ENCODE data around the gene DRAP1.
"Not testable (repeated sequence)": the region's sequence is repeated elsewhere in the genome, so short reads cannot be mapped to it uniquely, and the experiment has no call there.

Gene DRAP1

DNA sequence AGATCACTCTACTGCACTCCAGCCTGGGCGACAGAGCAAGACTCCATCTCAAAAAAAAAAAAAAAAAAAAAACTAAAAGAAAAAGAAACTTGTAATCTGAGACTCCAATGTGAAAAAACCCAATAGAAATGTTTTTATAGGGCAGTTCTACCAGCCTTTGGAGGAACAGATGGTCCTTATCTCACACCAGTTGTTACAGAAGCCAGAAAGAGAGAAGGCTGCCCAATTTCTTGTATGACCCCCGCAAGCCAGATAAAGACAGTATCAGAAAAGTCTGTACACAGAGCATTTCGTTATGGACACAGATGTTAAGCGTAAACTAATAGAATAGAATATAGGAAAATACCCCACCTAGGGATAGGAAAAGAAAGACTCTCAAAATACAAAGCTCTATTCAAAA is 14.8 kb downstream of the DRAP1 start:
- DNase-seq: no peak

DNA sequence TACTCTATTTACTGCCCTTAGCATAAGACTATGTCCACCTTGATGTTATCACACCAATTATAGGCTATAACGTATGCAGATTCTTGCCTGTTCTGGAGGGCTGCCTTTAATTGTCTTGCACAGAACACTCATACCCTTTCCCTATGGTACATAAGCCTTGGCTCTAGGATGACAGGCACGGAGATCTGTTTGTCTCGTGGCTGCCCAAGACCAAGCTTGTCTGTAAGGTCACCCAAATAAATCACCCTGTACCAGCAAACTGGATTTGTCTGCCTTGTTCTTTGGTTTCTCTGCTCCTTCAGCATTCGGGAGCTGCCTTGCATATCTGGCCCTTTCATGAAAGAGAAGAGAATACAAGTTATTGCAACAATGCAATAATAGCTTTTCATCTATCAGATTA is 18.5 kb downstream of the DRAP1 start:
- no peak for DNase-seq

DNA sequence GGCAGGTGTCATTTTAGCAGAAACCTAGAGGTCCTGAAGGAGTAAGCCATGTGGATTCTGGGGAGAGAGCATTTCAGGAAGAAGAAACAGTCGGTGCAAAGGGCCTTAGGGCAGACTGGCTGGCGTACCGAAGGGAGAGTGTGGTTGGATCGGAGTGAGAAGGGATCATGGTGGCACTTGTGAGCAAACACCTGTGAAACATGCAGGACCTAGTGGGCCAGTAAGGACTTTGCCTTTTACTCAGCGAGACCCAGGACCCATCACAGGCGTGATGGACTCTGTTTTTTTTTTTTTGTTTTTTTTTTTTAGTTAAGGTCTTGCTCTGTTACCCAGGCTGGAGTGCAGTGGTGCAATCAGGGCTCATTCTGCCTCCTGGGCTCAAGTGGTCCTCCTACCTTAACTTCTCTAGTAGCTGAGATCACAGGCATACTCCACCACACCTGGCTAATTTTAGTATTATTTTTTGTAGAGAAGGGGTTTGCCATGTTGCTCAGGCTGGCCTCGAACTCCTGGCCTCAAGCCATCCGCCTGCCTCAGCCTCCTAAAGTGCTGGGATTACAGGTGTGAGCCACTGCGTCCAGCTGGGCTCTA is 22.6 kb downstream of the DRAP1 start:
- DNase-seq: no peak

DNA sequence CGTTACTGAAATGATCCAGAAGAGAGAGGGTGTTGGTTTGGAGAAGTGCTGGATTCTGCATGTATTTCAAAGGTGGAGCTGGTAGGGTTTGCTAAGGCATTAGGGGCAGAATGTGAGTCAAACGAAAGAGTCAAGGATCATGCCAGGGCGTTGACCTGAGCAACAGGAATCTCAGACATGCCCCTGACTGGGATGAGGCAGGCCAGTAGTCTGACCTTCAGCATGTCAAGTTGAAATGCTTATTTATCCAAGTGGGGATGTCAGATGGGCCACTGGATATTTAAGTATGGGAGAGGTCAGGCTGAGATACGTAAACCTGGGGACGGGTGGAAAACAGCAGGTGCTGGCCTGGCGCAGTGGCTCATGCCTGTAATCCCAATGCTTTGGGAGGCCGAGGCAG is 23.3 kb downstream of the DRAP1 start:
- DNase-seq: no peak

DNA sequence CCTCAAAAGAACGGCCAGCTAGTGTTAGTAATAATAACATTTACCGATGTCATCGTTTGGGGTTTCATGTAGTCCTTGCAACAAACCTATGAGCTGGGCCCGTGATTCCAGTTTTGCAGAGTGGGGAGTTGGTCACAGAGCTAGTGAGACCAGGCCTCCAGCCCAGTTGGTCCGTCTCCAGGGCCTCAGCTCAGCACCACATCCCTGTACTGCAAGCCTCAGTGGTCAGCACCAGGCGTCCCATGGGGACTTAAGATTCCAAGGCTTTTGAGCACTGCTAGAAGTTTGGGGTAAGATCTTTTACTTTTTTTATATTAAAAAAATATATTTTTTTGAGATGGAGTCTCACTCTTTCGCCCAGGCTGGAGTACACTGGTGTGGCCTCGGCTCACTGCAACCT is 25.0 kb downstream of the DRAP1 start:
- DNase-seq: no peak

DNA sequence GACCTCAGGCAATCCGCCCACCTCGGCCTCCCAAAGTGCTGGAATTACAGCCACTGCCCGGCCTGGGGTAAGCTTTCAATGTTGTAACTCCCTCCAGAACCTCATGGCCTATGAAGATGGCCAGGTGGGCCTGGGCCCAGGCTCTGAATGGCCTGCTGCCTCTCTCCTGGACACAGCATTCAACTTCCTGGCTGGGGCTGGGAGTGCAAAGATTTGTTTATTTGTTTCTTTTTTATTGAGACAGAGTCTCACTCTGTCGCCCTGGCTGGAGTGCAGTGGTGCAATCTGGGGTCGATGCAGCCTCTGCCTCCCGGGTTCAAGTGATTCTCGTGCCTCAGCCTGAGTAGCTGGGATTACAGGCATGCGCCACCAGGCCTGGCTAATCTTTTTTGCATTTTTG is 25.5 kb downstream of the DRAP1 start:
- no peak for DNase-seq

DNA sequence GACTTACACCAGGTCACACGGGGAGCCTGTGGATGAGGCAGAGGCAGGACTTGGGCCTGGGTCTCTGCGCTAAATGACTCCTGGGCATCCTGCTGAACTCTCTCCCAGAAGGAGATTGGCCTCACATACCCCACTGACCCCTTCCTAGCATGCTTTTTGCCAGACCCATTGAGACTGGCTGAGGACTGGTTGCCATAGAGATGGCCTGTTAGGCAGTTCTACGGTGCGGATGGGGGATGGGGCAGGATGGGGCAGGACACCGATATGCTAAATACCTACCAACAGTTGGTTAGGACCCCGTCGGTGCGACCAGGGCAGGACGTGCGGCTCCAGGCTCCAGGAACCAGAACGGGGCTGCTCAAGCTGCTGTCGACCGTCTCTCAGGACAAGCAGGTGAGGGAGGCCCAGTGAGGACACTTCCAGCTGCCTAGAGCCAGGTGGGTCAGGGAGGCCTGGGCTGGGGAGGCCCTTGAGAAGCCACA is 26.2 kb downstream of the DRAP1 start, which contains the start of gene TSGA10IP:
TSGA10IP (plus strand) TSS at position 51 of the 482 bp plus-strand sequence; CDS start at position 247, 196 bp downstream.
- no peak for DNase-seq

DNA sequence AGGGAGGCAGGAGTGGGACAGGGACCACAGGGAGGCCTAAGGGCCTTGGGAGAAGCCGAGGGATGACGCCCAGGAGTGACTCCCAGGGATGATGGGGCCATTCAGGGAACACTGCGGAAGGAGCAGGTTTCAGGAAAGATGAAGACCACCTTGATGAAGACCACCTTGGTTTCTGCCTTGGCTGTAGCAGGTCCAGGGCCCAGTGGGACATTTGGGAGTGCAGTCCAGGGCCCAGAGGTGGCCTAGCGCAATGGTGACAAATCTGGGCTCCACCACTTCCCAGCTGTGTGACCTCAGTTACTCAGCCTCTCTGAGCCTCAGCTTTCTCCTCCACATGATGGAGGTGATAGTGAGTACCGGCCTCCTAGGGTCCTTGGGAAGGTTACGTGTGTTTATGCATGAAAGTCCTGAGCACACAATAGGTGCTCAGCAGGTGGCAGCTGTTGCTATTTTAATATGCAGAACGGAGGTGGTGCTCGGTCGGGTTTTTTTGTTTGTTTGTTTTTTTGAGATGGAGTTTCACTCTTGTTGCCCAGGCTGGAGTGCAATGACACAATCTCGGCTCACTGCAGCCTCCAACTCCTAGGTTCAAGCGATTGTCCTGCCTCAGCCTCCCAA is 26.8 kb downstream of the DRAP1 start:
- no peak for DNase-seq

DNA sequence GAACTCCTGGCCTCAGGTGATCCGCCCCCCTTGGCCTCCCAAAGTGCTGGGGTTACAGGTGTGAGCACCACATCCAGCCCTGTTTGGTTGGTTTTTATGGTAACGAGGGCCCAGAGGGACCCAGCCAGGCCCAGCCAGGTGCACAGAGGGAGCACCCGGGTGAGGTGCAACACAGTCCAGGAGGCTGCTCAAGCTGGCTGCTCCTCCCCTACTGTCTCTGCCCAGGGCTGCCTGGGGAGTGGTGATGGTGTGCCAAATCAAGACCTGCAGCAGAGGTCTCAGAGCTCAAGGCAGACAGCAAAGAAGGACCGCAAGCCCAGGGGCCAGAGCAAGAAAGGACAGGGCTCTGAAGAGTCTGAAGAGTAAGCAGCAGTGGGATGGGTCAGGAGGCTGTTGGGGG is 27.4 kb downstream of the DRAP1 start:
- DNase-seq: no peak

DNA sequence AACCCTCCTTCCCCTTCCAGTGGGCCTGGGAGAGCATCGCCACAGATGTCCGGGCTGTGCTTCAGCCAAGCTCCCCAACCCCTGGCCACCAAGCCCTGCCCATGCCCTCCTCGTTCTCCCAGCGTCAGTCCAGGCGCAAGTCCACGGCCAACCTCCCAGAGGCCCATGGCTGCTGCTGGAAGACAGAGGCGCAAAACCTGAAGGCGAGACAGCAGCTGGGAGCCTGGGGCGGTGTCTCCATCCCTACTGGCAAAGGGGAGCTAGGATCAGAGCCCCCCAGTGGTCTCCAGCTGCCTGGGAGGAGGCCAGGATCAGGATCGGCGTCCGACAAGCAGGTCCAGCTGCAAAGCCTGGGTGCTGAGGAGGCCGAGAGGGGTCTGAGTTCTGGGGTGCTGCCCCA is 27.9 kb downstream of the DRAP1 start:
- no peak for DNase-seq

DNA sequence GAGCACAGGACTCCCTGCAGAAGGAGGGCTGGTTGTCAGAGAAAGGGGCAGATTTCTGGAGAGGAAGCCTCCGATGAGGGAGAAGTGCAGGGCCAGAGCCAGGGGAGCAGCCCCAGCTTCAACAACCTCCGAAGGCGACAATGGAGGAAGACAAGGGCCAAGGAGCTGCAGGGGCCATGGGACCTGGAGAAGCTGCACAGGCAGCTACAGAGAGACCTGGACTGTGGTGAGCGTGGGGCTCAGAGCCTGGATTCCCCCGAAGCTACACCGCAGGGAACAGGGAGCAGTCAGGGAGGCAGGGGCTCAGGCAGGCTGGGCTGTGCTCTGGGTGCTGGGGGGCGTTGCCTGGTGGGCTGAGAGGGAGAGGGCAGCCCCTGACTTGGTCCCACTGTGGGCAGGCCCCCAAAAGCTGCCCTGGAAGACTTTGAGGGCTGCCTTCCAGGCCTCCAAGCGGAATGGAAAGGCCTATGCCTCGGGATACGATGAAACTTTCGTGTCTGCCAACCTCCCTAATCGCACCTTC is 28.4 kb downstream of the DRAP1 start:
- DNase-seq: no peak

DNA sequence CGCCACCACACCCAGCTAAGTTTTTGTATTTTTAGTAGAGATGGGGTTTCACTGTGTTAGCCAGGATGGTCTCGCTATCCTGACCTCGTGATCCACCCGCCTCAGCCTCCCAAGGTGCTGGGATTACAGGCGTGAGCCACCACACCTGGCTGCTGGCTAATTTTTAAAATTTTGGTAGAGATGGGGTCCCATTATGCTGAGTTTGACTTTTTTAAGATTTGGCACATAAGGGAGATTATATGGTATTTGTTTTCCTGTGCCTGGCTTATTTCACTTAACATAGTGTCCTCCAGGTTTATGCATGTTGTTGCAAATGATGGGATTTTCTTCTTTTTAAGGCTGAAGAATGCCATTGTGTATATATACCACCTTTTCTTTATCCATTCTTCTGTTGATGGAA is 31.5 kb downstream of the DRAP1 start:
- not testable (repeated sequence) for DNase-seq

DNA sequence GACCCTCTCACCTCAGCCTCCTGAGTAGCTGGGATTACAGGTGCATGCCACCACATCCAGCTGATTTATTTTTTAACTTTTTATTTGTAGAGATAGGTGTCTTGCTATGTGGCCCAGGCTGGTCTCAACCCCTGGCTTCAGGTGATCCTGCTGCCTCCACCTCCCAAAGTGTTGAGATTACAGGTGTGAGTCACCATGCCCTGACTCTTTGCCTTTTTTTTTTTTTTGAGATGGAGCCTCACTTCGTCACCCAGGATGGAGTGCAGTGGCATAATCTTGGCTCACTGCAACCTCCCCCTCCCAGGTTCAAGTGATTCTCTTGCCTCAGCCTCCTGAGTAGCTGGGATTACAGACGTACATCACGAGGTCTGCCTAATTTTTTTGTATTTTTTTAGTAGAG is 32.4 kb downstream of the DRAP1 start:
- DNase-seq: not testable (repeated sequence)

DNA sequence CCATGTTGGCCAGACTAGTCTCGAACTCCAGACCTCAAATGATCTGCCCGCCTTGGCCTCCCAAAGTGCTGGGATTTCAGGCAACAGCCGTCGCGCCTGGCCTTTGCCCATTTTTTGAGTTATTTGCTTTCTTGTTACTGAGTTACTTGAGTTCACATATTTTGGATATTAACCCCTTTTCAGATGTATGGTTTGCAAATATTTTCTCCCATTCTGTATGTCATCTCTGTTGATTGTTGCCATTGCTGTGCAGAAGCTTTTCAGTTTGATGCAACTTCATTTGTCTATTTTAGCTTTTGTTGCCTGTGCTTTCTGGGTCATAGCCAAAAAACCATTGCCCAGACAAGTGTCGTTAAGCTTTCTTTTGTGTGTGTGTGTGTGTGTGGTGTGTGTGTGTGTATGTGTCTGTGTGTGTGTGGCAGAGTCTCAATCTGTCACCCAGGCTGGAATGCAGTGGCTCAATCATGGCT is 32.9 kb downstream of the DRAP1 start:
- DNase-seq: no peak

DNA sequence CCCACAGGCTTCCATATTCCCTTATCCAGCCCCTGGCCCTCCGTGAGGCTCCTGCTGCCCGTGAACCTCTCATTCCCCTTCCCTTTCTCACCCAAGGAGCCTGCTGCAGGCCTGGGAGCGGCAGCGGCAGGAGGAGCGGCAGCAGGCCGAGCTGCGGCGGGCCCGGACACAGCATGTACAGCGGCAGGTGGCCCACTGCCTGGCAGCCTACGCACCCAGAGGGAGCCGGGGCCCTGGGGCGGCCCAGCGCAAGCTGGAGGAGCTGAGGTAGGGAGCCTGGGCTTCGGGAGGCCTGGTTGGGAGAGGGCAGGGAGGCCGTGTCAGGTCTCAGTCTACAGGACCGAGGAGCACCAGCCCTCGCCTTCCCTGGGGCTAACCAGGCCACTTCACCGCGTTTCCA is 34.2 kb downstream of the DRAP1 start:
- DNase-seq: no peak

DNA sequence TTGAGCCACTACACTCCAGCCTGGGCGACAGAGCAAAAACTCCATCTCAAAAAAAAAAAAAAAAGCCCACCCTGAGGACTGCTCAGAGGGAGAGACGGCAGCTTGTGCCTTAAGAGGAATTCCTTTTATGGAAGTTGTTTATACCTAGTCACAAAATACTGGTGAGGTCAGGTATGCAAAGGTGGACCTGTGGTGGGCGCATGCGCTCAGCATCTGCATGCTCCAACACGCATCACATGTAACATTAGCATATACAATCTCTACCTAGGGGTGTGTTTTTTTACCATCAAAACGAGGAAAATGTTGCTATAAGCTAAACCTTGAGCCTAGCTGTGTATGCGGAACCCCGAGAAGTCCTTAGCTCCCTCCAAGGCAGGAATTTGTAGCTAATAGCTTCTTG is 35.5 kb downstream of the DRAP1 start:
- no peak for DNase-seq

DNA sequence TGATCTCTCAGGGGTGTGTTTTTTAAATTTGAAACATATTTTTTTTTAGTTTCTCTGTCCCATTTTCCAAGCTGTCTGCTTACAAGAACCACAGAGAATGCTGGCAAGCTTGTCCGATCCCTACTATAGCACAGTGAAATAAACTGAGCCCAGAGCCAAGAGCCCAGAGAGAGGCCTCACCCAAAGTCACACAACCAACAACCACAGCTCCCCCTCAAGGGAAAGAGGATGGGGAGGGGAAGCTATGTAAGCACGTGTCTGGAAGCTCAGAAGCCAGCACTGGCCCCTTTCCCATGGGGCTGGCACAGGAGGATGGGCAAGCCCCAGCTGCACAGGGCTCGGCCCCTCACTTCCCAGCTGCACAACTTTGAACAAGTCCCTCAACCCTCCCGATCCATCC is 39.1 kb downstream of the DRAP1 start:
- DNase-seq: no peak

DNA sequence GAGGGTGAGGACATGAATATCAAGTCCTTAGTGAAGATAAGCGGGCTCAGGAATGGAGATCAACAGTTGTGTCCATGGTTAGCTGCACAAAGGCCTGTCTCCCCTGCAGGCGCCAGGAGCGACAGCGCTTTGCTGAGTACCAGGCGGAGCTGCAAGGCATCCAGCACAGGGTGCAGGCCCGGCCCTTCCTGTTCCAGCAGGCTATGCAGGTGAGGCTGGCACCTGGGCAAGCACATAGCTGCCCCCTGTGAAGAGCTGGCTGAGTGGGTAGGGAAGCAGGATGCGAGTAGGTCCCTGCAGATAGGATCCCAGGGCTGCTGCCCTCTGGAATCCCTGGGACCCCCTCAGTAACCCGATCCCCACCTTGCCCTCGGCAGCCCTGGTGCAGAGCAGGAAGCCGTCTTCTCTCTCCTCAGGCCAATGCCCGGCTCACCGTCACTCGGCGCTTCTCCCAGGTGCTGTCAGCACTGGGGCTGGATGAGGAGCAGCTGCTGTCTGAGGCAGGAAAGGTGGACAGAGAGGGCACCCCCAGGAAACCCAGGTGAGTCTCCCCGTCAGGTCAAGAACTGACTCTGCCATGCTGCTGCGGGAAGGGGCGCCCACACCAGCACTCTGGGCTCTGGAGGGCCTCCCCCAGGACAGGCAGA is 39.7 kb downstream of the DRAP1 start:
- DNase-seq: no peak

DNA sequence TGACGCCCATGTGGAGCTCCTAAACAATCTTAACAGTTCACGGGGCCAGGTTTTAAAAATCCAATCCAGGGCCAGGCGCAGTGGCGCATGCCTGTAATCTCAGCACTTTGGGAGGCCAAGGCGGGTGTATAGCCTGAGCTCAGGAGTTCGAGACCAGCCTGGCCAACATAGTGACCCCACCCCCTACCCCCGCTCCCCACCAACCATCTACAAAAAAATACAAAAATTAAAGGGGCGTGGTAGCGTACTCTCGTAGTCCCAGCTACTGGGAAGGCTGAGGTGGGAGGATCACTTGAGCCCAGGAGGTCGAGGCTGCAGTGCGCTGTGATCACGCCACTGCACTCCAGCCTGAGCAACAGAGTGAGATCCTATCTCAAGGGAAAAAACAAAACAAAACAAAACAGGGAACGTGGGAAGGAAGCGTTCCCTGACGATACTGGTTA is 41.6 kb downstream of the DRAP1 start:
- DNase-seq: no peak

DNA sequence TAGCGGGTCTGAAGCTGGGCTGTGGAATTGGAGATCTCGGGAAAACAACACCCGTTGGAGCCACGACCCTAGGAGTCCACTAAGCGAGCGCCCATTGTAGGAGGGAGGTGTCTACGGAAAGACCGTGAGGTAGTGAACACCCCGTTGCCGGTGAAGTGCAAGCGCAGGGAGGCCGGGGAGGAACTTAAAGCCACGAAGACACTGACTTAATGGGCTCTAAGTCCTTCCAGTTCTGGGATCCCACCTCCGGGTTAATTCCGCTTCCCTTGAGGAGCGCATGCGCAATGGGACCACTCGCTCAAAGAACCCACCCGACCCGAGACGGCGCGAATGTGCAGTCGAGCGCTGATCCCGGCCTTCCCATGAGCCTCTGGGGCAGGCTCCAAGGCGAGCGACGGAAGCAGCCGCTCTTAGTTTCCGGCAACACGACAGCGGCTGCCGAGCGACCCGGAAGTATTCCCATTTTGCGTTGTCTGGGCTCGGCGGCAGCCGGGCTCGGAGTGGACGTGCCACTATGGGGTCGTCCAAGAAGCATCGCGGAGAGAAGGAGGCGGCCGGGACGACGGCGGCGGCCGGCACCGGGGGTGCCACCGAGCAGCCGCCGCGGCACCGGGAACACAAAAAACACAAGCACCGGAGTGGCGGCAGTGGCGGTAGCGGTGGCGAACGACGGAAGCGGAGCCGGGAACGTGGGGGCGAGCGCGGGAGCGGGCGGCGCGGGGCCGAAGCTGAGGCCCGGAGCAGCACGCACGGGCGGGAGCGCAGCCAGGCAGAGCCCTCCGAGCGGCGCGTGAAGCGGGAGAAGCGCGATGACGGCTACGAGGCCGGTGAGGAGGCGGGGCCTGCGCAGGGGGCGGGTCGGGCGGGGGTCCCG is 42.3 kb downstream of the DRAP1 start, which contains the start of gene SART1:
SART1 (plus strand) TSS at position 468 of the 874 bp plus-strand sequence; CDS start at position 515, 47 bp downstream.
- peak; percentile 82 for DNase-seq

DNA sequence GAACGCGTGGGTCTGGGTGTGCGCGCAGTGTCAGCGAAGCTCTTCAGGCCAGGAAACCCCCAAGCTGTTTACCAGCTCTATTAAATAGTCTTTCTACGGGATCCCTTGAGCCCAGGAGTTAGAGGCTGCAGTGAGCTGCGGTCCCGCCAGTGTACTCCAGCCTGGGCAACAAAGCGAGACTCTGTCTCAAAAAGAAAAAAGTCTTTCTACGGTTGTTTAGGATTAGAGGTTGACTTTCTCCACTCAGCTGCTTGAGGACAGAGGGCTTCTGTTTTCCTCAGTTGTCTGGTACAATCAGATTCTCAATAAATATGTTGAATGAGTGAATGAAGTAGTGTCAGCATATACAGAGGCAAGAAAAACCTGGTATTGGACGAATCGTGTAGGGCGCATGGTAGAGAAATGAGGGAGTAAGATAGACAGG is 42.9 kb downstream of the DRAP1 start:
- DNase-seq: no peak

DNA sequence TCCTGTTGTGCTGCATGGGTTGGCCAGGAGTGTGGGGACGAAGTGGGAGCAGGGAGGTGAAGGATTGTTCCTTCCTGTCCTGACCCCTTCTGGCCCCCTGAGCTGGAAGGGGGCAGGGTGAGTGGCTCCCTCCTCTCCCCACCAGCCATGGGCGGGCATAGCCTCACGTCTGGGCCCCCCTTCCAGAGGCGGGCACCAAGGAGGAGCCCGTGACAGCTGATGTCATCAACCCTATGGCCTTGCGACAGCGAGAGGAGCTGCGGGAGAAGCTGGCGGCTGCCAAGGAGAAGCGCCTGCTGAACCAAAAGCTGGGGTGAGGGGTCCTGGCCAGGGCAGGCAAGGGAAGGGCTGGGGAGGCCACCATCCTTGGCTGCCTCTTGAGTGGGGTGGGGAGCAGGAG is 45.7 kb downstream of the DRAP1 start:
- DNase-seq: no peak

Measured in activated gamma-delta T cell (primary cell).